ENCODE data around the gene SAT1.

SAT1 gene

GRCh38 chrX:23776363-23776762 is 6.6 kb upstream of the SAT1 start:
- no peak for DNase-seq (ENCODE audit: low read depth, low spot score)

GRCh38 chrX:23779025-23779424 is 3.9 kb upstream of the SAT1 start:
- no peak for DNase-seq (ENCODE audit: low read depth, low spot score)

GRCh38 chrX:23782455-23782854 is 518 bp upstream of the SAT1 start:
- no peak for DNase-seq (ENCODE audit: low read depth, low spot score)

GRCh38 chrX:23783589-23784469 is 856 bp downstream of the SAT1 start:
- DNase-seq (ENCODE audit: low read depth, low spot score) = no peak

GRCh38 chrX:23784470-23785331 is 1.7 kb downstream of the SAT1 start:
- DNase-seq (ENCODE audit: low read depth, low spot score) = no peak

GRCh38 chrX:23785580-23785979 is 2.6 kb downstream of the SAT1 start:
- DNase-seq (ENCODE audit: low read depth, low spot score) = no peak

GRCh38 chrX:23786268-23786815 is 3.4 kb downstream of the SAT1 start:
- DNase-seq (ENCODE audit: low read depth, low spot score) = no peak

- DNase-seq (ENCODE audit: low read depth, low spot score) = no peak
Observed at GRCh38 chrX:23787745-23788118, 4.8 kb downstream of the SAT1 start.

- DNase-seq (ENCODE audit: low read depth, low spot score) = no peak
Observed at GRCh38 chrX:23788521-23788920, 5.5 kb downstream of the SAT1 start.

- no peak for DNase-seq (ENCODE audit: low read depth, low spot score)
Observed at GRCh38 chrX:23788946-23789345, 6.0 kb downstream of the SAT1 start.

GRCh38 chrX:23789386-23790154 is 6.6 kb downstream of the SAT1 start:
- DNase-seq (ENCODE audit: low read depth, low spot score) = no peak

- DNase-seq (ENCODE audit: low read depth, low spot score) = no peak
Observed at GRCh38 chrX:23790155-23790497, 7.2 kb downstream of the SAT1 start.

GRCh38 chrX:23792861-23793553 is 10.0 kb downstream of the SAT1 start:
- no peak for DNase-seq (ENCODE audit: low read depth, low spot score)

GRCh38 chrX:23795221-23795620 is 12.2 kb downstream of the SAT1 start:
- no peak for DNase-seq (ENCODE audit: low read depth, low spot score)

GRCh38 chrX:23797371-23798128 is 14.6 kb downstream of the SAT1 start:
- no peak for DNase-seq (ENCODE audit: low read depth, low spot score)

GRCh38 chrX:23799469-23800065 is 16.6 kb downstream of the SAT1 start:
- DNase-seq (ENCODE audit: low read depth, low spot score) = no peak

- DNase-seq (ENCODE audit: low read depth, low spot score) = no peak
Observed at GRCh38 chrX:23802431-23802830, 19.5 kb downstream of the SAT1 start.

- no peak for DNase-seq (ENCODE audit: low read depth, low spot score)
Observed at GRCh38 chrX:23803931-23804381, 21.0 kb downstream of the SAT1 start.

GRCh38 chrX:23804578-23804977 is 21.6 kb downstream of the SAT1 start:
- DNase-seq (ENCODE audit: low read depth, low spot score) = no peak

- DNase-seq (ENCODE audit: low read depth, low spot score) = no peak
Observed at GRCh38 chrX:23805389-23805788, 22.4 kb downstream of the SAT1 start.
